ENCODE data around the gene JTB. TPM values are rescaled to one million over a fixed set of nuclear protein-coding genes. Genes with fewer than 3 reads are reported as not detected.

The JTB gene
- total RNA-seq, 2 donors from 2014 or later: 164 to 255 TPM

- no peak for ATAC-seq
- H3K36me3 Mint-ChIP-seq: no peaks in the 10 kb centered on the region
- H3K27me3 Mint-ChIP-seq: no peaks in the 10 kb centered on the region
- H3K9me3 Mint-ChIP-seq: no peaks in the 10 kb centered on the region
- peak overlapping the region; percentile 3 to 62 for H3K27ac Mint-ChIP-seq
- H3K4me1 Mint-ChIP-seq (ENCODE audit: low read depth in 2 of 2): peaks cover 2 to 14% of the 10 kb centered on the region in 2 donors
- H3K4me3 Mint-ChIP-seq: no peak overlapping the region
- no peak for DNase-seq (ENCODE audit: low spot score)
Observed at GRCh38 chr1:153928791-153929341, 48.6 kb downstream of the JTB start.

DNA sequence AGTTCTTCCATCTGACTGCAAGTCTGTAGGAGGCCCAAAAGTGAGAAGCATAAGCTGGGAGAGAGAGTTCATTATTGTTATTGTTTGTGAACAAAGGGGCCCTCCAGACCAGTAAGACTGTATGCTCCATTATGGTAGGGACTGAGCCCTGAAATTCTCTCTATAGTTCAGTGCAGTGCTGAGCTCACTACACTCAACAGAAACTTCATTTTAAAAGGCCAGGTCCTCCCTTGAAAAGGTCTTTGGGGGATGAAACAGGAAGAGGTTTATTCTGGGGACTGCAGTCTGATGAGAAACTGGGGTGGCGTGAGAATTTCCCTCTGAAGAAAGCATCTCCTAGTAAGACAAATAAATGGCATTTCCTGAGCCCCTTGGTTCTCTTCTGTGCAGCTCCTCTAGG is 49.2 kb downstream of the JTB start:
- Mint-ChIP-seq H3K9me3 (no peaks in the 10 kb centered on the region), H3K36me3 (no peaks in the 10 kb centered on the region), H3K4me3 (no peak overlapping the region), H3K27me3 (no peaks in the 10 kb centered on the region), H3K27ac (peak overlapping the region; percentile 3 to 62), H3K4me1 (ENCODE audit: low read depth in 2 of 2) (peaks cover 7 to 14% of the 10 kb centered on the region in 2 donors)
- ATAC-seq (no peak), DNase-seq (ENCODE audit: low spot score) (no peak)

GRCh38 chr1:153926405-153926804 is 51.1 kb downstream of the JTB start:
- no peak for DNase-seq (ENCODE audit: low spot score)
- H3K27me3 Mint-ChIP-seq: no peaks in the 10 kb centered on the region
- H3K4me3 Mint-ChIP-seq: no peak overlapping the region

More at GRCh38 chr1:153926405-153926804, 51.1 kb downstream of the JTB start:
- Mint-ChIP-seq H3K9me3 (no peaks in the 10 kb centered on the region), H3K4me1 (ENCODE audit: low read depth in 2 of 2) (peaks cover 13 to 17% of the 10 kb centered on the region in 2 donors), H3K27ac (peak overlapping the region in 1 of 2 donors; percentile 6), H3K36me3 (peaks cover 4% of the 10 kb centered on the region)
- ATAC-seq: no peak

Other genes with a start within 250 kb of the JTB start
- 10 to 100 TPM; 42.1 to 62.0 TPM for gene INTS3, start 249.6 kb downstream of the JTB start, total RNA-seq
- gene SLC27A3, start 202.3 kb downstream of the JTB start, total RNA-seq: 10 to 100 TPM; 33.6 to 69.9 TPM
- gene GATAD2B, start 54.7 kb downstream of the JTB start, total RNA-seq: 10 to 100 TPM; 58.5 to 76.6 TPM
- 100 to 1,000 TPM; 161 to 205 TPM for gene DENND4B, start 31.0 kb downstream of the JTB start, total RNA-seq
- 100 to 1,000 TPM; 103 to 129 TPM for gene CRTC2, start 19.1 kb downstream of the JTB start, total RNA-seq
- 10 to 100 TPM; 65.6 to 74.2 TPM for gene SLC39A1, start 14.1 kb downstream of the JTB start, total RNA-seq
- gene CREB3L4, start 9.8 kb downstream of the JTB start, total RNA-seq: 1 to 10 TPM; 4.5 to 6.1 TPM
- 10 to 100 TPM in 1 of 2 donors, 1 to 10 TPM in 1; 7.8 to 11.5 TPM for gene RAB13, start 8.7 kb upstream of the JTB start, total RNA-seq
- 100 to 1,000 TPM; 370 to 905 TPM for gene RPS27, start 13.1 kb upstream of the JTB start, total RNA-seq
- gene NUP210L, start 177.4 kb upstream of the JTB start, total RNA-seq: under 1 TPM in 1 of 2 donors, not detected in 1; 0.24 TPM
- gene TPM3, start 214.4 kb upstream of the JTB start, total RNA-seq: 100 to 1,000 TPM; 495 to 662 TPM
- not detected for gene CFAP141, start 228.7 kb upstream of the JTB start, total RNA-seq
- 100 to 1,000 TPM; 175 to 183 TPM for gene UBAP2L, start 243.3 kb upstream of the JTB start, total RNA-seq